ENCODE results near the gene TEX53.

- TF ChIP-seq POLR2A (IDR thresholded peaks at IDR 0.05; ENCODE audit: low read depth, low read length) = no peak
- no peak for TF ChIP-seq SPI1 (IDR thresholded peaks at IDR 0.05; ENCODE audit: low read depth, low read length)
- no peak for TF ChIP-seq POLR2AphosphoS5 (IDR thresholded peaks at IDR 0.05; ENCODE audit: low read depth, low read length)
- TF ChIP-seq TAF1 (IDR thresholded peaks at IDR 0.05; ENCODE audit: low read depth, low read length) = no peak
- TF ChIP-seq PAX5 (IDR thresholded peaks at IDR 0.05; ENCODE audit: insufficient read depth, low read length, severe bottlenecking) = no peak
- TF ChIP-seq POU2F2 (IDR thresholded peaks at IDR 0.05; ENCODE audit: low read depth, low read length) = no peak
Measured at GRCh38 chr9:114688909-114689610, 31.5 kb upstream of the TEX53 start.

All from GM12891 (cell line).